Measurements from ENCODE around the gene ATOX1. TPM values are rescaled to one million over a fixed set of nuclear protein-coding genes. Genes with fewer than 3 reads are reported as not detected.

The ATOX1 gene, protein sequence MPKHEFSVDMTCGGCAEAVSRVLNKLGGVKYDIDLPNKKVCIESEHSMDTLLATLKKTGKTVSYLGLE
- polyA plus RNA-seq (2012; ENCODE audit: insufficient read length, low read depth) = 64.7 TPM

DNA sequence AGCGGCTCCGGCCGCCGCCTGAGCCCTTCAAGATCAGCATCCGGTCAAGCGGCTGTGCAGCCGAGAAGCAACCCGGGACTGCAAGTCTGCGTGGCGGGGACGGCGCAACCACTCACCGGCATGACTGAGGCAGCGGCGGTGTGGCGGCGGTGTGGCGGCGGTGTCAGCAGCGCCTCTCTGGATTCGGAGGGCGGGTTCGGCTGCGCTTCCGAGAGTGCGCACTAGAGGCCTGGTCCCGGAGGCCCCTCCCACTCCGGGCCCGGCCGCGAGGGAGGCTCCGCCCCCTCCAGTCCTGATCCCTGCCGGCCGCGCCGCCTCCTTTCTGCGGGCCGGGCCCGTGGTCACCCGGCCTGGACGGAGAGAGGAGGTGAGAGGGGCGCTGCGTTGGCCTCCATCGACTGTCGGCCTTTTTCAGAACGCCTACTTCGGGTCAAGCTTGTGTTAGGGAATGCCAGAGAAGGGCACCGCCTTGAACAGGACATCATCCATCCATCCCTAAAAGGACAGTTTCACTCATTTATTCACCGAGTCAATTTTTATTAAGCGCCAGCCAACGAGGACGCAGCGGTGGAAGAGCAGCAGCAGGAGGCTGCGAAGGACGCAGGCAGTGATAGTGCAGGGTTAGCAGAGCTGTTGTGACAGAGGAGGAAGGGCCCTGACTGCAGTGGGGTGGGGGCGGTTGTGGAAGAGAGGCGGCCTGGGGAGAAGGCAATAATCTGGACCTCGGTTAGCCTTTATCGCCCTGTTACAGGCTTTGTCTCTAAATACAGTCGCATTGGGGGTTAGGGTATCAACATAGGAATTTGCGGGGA, at the start of gene ATOX1:
Gene ATOX1, minus strand, starts transcription at position 202 of the 812 bp plus-strand sequence. Its CDS starts 80 bp downstream, at position 122.
- TF ChIP-seq FOXP2 (optimal IDR thresholded peaks at IDR 0.05; ENCODE audit: borderline replicate concordance, extremely low read depth, extremely low read length, insufficient read depth) (peak; percentile 77), POLR2AphosphoS5 (IDR thresholded peaks at IDR 0.05; ENCODE audit: low read depth, low read length) (peak; percentile 96), REST (IDR thresholded peaks at IDR 0.05; ENCODE audit: insufficient read depth in 1 of 2, low read depth in 2 of 2, low read length in 2 of 2) (no peak), TAF1 (IDR thresholded peaks at IDR 0.05; ENCODE audit: borderline replicate concordance, insufficient read depth, low read length) (peak; percentile 73; the same call in 1 of the 2 replicates), SIN3A (IDR thresholded peaks at IDR 0.05; ENCODE audit: borderline replicate concordance, insufficient read depth, low read length) (peak; percentile 44; the same call in 1 of the 2 replicates)

- TF ChIP-seq SIN3A (IDR thresholded peaks at IDR 0.05; ENCODE audit: borderline replicate concordance, insufficient read depth, low read length) (no peak), TAF1 (IDR thresholded peaks at IDR 0.05; ENCODE audit: borderline replicate concordance, insufficient read depth, low read length) (no peak), REST (IDR thresholded peaks at IDR 0.05; ENCODE audit: insufficient read depth in 1 of 2, low read depth in 2 of 2, low read length in 2 of 2) (no peak), POLR2AphosphoS5 (IDR thresholded peaks at IDR 0.05; ENCODE audit: low read depth, low read length) (no peak), FOXP2 (optimal IDR thresholded peaks at IDR 0.05; ENCODE audit: borderline replicate concordance, extremely low read depth, extremely low read length, insufficient read depth) (no peak)
Measured at GRCh38 chr5:151805414-151806223, 47.2 kb upstream of the ATOX1 start.

GRCh38 chr5:151800532-151800931, 42.1 kb upstream of the ATOX1 start:
- TF ChIP-seq POLR2AphosphoS5 (IDR thresholded peaks at IDR 0.05; ENCODE audit: low read depth, low read length) (no peak), REST (IDR thresholded peaks at IDR 0.05; ENCODE audit: insufficient read depth in 1 of 2, low read depth in 2 of 2, low read length in 2 of 2) (no peak), SIN3A (IDR thresholded peaks at IDR 0.05; ENCODE audit: borderline replicate concordance, insufficient read depth, low read length) (no peak), FOXP2 (optimal IDR thresholded peaks at IDR 0.05; ENCODE audit: borderline replicate concordance, extremely low read depth, extremely low read length, insufficient read depth) (no peak), TAF1 (IDR thresholded peaks at IDR 0.05; ENCODE audit: borderline replicate concordance, insufficient read depth, low read length) (no peak)

- TF ChIP-seq REST (IDR thresholded peaks at IDR 0.05; ENCODE audit: insufficient read depth in 1 of 2, low read depth in 2 of 2, low read length in 2 of 2) (no peak), POLR2AphosphoS5 (IDR thresholded peaks at IDR 0.05; ENCODE audit: low read depth, low read length) (no peak), TAF1 (IDR thresholded peaks at IDR 0.05; ENCODE audit: borderline replicate concordance, insufficient read depth, low read length) (no peak), FOXP2 (optimal IDR thresholded peaks at IDR 0.05; ENCODE audit: borderline replicate concordance, extremely low read depth, extremely low read length, insufficient read depth) (no peak), SIN3A (IDR thresholded peaks at IDR 0.05; ENCODE audit: borderline replicate concordance, insufficient read depth, low read length) (no peak)
Measured at GRCh38 chr5:151799407-151799806, 41.0 kb upstream of the ATOX1 start.

All from PFSK-1 (cell line).